Hippocampal formation (tissue), 2 donors: ENCODE results near the gene YTHDF2.
"Not testable (repeated sequence)": the region's sequence is repeated elsewhere in the genome, so short reads cannot be mapped to it uniquely, and the experiment has no call there.

Experiments
- DNase-seq, 2 donors: peaks; one replicate each; lab custom pipeline; 2025; lab: John Stamatoyannopoulos, UW

The YTHDF2 gene

GRCh38 chr1:28736450-28737306, at the start of gene YTHDF2:
YTHDF2 (plus strand) TSS chr1:28736940; CDS start chr1:28737121, 181 bp downstream.
- peak; percentile 90 to 96 for DNase-seq

GRCh38 chr1:28691627-28692026, 45.1 kb upstream of the YTHDF2 start:
- not testable (repeated sequence) for DNase-seq

- DNase-seq, result no peak
Measured at GRCh38 chr1:28703629-28704028, 33.1 kb upstream of the YTHDF2 start.

GRCh38 chr1:28716336-28716735, 20.4 kb upstream of the YTHDF2 start:
- peak in 1 of 2 donors; percentile 19 for DNase-seq

- DNase-seq, result no peak
Measured at GRCh38 chr1:28718166-28718565, 18.6 kb upstream of the YTHDF2 start.

- DNase-seq, result no peak
Measured at GRCh38 chr1:28718586-28719331, 18.0 kb upstream of the YTHDF2 start.

GRCh38 chr1:28719332-28719619, 17.5 kb upstream of the YTHDF2 start:
- DNase-seq, result no peak

- no peak for DNase-seq
Measured at GRCh38 chr1:28720376-28720775, 16.4 kb upstream of the YTHDF2 start.

- DNase-seq, result not testable (repeated sequence)
Measured at GRCh38 chr1:28721927-28722326, 14.8 kb upstream of the YTHDF2 start.

- DNase-seq, result not testable (repeated sequence)
Measured at GRCh38 chr1:28725365-28725764, 11.4 kb upstream of the YTHDF2 start.

GRCh38 chr1:28735961-28736449, 735 bp upstream of the YTHDF2 start:
- DNase-seq, result no peak

GRCh38 chr1:28737307-28738132, 780 bp downstream of the YTHDF2 start:
- peak in 1 of 2 donors; percentile 34 for DNase-seq

GRCh38 chr1:28740118-28740517, 3.4 kb downstream of the YTHDF2 start:
- no peak for DNase-seq

- no peak for DNase-seq
Measured at GRCh38 chr1:28744184-28744583, 7.4 kb downstream of the YTHDF2 start.

GRCh38 chr1:28745653-28746173, 9.0 kb downstream of the YTHDF2 start:
- DNase-seq, result no peak

- DNase-seq, result no peak
Measured at GRCh38 chr1:28750330-28750729, 13.6 kb downstream of the YTHDF2 start.

GRCh38 chr1:28750771-28751294, 14.1 kb downstream of the YTHDF2 start:
- DNase-seq, result not testable (repeated sequence)

GRCh38 chr1:28751315-28752060, 14.7 kb downstream of the YTHDF2 start:
- no peak for DNase-seq

- no peak for DNase-seq
Measured at GRCh38 chr1:28755701-28756100, 19.0 kb downstream of the YTHDF2 start.

- DNase-seq, result peak; percentile 6 to 25
Measured at GRCh38 chr1:28756846-28757245, 20.1 kb downstream of the YTHDF2 start.

- DNase-seq, result no peak
Measured at GRCh38 chr1:28758420-28758819, 21.7 kb downstream of the YTHDF2 start.
